Stimulated activated CD8-positive, alpha-beta memory T cell treated with anti-CD3 and anti-CD28 coated beads, Interleukin-7, amount 100 ng/mL, for 1 hour (primary cell): ENCODE data around the gene GRIK2.

Experiments used
- DNase-seq, 2 donors: peaks; one replicate each; pipeline ENCODE4 v3.0.0-alpha.2; 2020; ENCODE audit warnings: low read depth in 2 of 2

The GRIK2 gene

GRCh38 chr6:101537753-101538316, 144.3 kb downstream of the GRIK2 start:
- no peak for DNase-seq

- DNase-seq = no peak
These were observed 146.2 kb downstream of the GRIK2 start for GRCh38 chr6:101539510-101540245.

GRCh38 chr6:101541894-101542293, 148.4 kb downstream of the GRIK2 start:
- no peak for DNase-seq

GRCh38 chr6:101543796-101544195, 150.3 kb downstream of the GRIK2 start:
- no peak for DNase-seq

- no peak for DNase-seq
These were observed 150.8 kb downstream of the GRIK2 start for GRCh38 chr6:101544286-101544685.

GRCh38 chr6:101545191-101545590, 151.7 kb downstream of the GRIK2 start:
- DNase-seq = no peak

GRCh38 chr6:101550451-101550850, 156.9 kb downstream of the GRIK2 start:
- DNase-seq = no peak

- no peak for DNase-seq
These were observed 160.7 kb downstream of the GRIK2 start for GRCh38 chr6:101554231-101554630.

GRCh38 chr6:101558712-101559111, 165.2 kb downstream of the GRIK2 start:
- DNase-seq = no peak

- DNase-seq = no peak
These were observed 179.1 kb downstream of the GRIK2 start for GRCh38 chr6:101572627-101573026.

- DNase-seq = no peak
These were observed 183.6 kb downstream of the GRIK2 start for GRCh38 chr6:101577091-101577490.

- DNase-seq = no peak
These were observed 184.8 kb downstream of the GRIK2 start for GRCh38 chr6:101578306-101578705.

GRCh38 chr6:101582792-101583191, 189.3 kb downstream of the GRIK2 start:
- DNase-seq = no peak

GRCh38 chr6:101585501-101585900, 192.0 kb downstream of the GRIK2 start:
- no peak for DNase-seq

GRCh38 chr6:101588343-101588742, 194.8 kb downstream of the GRIK2 start:
- DNase-seq = no peak

- DNase-seq = no peak
These were observed 201.8 kb downstream of the GRIK2 start for GRCh38 chr6:101595276-101595675.

- DNase-seq = no peak
These were observed 204.2 kb downstream of the GRIK2 start for GRCh38 chr6:101597693-101598092.

GRCh38 chr6:101605426-101605825, 211.9 kb downstream of the GRIK2 start:
- no peak for DNase-seq

- no peak for DNase-seq
These were observed 212.4 kb downstream of the GRIK2 start for GRCh38 chr6:101605874-101606273.

- no peak for DNase-seq
These were observed 213.7 kb downstream of the GRIK2 start for GRCh38 chr6:101607111-101607690.

GRCh38 chr6:101608703-101609102, 215.2 kb downstream of the GRIK2 start:
- no peak for DNase-seq

- no peak for DNase-seq
These were observed 220.0 kb downstream of the GRIK2 start for GRCh38 chr6:101613556-101613955.

GRCh38 chr6:101614774-101615173, 221.3 kb downstream of the GRIK2 start:
- no peak for DNase-seq
